DMS53 (cell line): ENCODE data around the gene RXYLT1.
A peak's percentile ranks its signal among the peaks of the same experiment; 100 is the strongest.
"Not testable (repeated sequence)": the region's sequence is repeated elsewhere in the genome, so short reads cannot be mapped to it uniquely, and the experiment has no call there.

Source experiments
- DNase-seq: peaks from one replicate; lab custom pipeline; 2025; lab: John Stamatoyannopoulos, UW

The RXYLT1 gene

DNA sequence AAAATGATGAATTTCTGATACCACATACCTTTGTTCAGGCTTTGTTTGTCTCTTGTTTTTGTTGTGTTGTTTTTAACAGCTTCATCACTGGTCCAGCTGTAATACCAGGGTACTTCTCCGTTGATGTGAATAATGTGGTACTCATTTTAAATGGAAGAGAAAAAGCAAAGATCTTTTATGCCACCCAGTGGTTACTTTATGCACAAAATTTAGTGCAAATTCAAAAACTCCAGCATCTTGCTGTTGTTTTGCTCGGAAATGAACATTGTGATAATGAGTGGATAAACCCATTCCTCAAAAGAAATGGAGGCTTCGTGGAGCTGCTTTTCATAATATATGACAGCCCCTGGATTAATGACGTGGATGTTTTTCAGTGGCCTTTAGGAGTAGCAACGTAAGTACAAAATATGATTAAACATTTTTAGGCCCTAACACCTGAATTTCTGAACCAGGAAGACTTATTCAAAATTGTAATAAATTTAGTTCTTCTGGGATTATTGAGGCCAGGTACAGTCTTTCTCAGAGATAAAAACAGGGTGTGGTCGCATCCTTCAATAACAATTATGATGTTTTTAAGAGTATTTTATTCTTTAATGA is 22.4 kb downstream of the RXYLT1 start:
- DNase-seq, result peak; percentile 82

DNA sequence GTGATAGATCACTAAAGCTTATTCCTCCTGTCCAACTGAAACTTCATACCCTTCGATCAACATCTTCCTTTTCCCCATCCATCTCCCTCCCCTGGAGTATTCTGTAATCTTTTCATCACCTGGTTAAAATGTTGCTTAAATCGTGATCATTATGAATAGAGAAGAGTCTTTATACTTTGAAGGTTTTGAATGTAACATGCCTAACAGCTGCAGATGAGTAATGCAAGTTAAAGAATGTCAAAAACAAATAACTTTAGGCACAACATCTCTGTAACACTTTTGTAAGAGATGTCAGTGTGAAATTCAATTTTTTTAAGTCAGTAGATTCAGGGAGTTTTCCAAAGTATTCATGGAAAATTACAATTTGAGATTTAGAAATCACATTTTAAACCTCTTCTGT is 25.0 kb downstream of the RXYLT1 start:
- DNase-seq, result no peak

DNA sequence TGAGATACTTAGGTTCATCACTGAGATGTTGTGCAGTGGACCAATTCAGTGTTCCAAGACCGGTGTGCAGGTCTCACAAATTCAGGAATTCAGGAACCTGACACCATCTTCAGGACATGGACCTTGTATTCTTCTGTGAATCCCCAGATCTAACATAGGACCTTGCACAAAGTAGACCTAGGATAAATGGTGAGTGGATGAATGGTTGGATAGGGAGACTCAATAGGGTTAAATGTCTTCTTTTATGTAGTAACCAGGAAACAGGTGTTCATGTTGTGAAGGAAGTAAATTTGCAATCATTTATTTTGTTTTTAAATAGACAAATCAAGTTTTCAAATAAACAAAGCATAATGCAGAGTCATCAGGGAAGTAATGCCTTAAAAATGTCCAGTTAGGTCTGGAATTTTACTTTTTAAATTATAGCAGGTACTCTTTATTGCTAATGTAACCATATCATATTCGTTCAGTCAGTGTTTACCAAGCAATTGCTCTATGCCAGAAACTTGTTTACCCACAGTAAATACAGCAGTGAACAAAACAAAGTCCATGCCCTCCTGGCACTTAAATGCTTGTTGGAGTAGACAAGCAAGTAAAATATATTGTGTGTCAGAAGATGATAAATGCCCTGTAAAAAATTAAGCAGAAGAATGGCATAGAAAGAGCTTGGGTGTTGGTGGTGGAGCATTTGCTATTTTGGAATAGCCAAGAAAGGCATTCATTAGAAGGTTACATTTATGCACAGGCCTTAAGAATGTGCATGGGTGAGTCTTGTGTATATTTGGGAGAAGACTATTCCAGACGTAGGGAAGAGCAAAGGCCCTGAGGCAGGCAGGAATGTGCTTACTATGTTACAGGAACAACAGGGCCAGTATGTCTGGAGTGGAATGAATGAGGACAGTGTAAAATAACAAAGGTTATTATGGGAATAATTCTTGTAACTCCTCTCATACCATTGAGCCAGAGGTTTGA is 26.3 kb downstream of the RXYLT1 start:
- peak; percentile 97 for DNase-seq

DNA sequence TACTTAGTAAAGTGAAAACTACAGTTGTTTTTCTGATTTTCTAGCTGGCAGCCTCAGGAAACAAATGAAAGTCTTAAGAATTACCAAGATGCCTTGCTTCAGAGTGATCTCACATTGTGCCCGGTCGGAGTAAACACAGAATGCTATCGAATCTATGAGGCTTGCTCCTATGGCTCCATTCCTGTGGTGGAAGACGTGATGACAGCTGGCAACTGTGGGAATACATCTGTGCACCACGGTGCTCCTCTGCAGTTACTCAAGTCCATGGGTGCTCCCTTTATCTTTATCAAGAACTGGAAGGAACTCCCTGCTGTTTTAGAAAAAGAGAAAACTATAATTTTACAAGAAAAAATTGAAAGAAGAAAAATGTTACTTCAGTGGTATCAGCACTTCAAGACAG is 28.9 kb downstream of the RXYLT1 start:
- no peak for DNase-seq

DNA sequence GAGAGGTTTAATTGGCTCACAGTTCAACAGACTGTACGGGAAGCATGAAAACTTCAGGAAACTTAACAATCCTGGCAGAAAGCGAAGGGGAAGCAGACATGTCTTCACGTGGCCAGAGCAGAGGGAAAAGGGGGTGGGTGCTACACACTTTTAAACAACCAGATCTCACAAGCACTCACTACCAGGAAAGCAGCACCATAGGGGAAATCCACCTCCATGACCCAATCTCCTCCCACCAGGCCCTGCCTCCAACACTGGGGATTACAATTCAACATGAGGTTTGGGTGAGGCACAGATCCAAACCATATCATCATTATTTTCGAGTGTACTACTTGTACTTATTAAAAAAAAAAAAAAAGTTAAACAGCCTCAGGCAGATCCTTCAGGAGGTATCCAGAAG is 29.9 kb downstream of the RXYLT1 start:
- no peak for DNase-seq

DNA sequence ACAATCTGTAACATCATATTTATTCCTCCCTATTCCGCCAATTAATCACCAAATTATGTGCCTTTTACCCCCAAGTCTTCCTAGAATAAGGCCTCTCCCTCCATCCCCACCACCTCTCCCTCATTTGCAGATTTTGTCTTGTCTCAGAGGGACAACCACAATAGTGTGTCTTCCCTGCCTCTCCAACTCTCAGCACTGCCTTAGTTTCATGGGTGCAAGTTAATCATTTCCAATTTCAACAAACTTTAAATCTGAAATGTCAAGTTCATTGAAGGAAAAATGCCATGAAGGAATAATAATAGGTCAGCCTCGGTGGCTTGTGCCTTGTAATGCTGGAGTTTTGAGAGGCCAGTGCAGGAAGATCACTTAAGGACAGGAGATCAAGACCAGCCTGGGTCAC is 31.6 kb downstream of the RXYLT1 start:
- DNase-seq, result no peak

DNA sequence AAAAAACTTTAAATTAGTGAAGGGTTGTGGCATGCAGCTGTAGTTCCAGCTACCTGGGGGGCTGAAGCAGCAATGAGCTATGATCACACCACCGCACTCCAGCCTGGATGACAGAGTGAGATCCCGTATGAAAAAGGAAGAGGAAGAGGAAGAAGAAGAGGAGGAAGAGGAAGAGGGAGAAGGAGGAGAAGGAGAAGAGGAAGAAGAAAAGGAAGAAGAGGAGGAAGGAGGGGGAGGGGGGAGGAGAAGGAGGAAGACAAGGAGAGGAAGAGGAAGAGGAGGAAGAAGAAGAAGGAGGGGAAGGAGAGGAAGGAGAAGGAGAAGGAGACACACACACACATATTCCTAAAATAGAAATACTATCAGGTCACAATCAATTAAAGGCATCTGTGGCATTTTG is 32.0 kb downstream of the RXYLT1 start:
- DNase-seq, result no peak

DNA sequence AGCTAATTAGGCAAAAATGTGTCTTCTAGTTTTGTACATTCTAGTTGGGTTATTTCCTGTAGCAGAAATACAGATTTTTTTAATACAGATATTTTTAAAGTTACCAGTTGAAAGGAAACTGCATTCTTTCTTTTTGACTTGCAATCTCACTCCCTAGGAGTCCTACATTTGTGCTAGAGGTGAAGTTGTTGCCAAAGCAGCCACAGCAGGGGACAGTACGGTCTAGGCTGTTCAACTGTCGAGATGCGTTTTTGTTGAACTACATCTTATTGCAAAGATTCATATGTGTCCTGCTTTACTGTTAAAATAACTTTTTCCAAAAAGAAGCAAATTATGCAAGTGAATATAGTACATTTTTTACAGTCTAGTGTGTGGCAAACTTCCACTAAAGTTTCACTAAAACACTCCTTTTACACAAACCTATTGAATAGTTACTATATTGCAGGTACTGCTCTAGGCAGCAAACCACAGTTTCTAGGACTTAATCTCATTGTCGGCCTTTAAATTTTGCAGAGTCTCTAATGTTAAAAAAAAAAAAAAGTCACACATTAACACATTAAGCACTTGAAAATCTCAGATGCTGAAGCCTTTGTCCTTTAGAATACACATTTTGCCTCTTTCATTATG is 34.5 kb downstream of the RXYLT1 start:
- DNase-seq, result no peak

DNA sequence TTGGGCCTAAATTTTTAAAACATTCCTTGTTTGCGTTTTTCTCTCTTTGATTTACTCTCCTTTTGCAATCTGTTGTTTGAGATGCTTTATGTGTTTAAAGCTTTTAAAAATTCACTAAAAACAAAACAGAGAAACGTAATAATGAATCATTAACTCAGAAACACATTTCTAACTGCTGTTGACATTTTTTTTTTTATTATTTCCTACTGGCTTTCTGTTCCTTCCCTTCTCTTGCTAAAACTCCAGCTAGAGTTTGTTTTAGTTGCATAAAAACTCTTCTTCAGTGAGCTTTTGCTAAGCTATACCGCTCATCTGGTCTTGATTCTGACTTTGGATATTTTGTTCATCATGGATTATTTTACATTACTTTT is 35.8 kb downstream of the RXYLT1 start:
- DNase-seq, result no peak

DNA sequence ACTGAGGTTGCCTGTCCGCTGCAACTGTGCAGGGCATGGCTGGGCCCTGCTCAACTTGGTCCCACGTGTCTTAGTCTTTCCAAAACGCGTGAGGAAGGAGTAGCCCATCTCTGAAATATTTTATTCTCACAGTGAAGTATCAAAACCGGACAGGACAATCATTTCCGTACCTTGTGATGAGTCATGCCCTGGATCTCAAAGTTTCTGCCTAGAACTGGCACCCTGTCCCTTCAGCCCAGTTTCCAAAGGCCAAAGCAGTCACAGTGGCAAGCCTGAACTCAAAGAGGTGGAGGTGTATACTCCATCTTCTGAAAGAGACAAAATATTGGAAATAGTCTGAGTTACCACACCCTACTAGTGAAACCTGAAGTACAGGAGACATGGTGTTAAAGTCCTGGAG is 36.3 kb downstream of the RXYLT1 start:
- DNase-seq, result no peak

DNA sequence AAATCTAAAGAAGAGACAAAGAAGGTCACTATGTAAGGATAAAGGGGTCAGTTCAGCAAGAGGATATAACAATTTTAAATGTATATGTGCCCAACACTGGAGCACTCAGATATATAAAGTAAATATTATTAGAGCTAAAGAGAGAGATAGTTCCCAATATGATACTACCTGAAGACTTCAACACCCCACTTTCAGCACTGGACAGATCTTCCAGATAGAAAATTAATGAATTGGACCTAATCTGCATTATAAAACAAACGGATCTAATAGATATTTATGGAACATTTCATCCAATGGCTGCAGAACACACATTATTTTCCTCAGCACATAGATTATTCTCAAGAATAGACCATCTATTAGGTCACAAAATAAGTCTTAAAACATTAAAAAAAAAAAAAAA is 40.7 kb downstream of the RXYLT1 start:
- DNase-seq, result no peak

DNA sequence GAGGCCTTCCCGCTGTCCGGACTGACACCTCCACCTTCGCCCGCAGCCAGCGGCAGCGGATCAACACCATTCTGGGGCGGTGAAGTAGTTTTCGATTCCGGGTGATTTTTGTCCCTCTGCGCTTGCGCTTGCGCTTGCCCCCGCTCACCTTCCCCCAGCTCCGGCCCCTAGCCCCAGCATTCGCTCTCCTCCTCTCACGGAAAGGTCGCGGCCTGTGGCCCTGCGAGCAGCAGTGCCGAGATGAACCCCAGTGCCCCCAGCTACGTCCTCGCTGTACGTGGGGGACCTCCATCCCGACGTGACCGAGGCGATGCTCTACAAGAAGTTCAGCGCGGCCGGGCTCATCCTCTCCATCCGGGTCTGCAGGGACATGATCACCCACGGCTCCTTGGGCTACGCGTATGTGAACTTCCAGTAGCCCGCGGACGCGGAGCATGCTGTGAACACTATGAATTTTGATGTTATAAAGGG is 42.1 kb downstream of the RXYLT1 start:
- no peak for DNase-seq

DNA sequence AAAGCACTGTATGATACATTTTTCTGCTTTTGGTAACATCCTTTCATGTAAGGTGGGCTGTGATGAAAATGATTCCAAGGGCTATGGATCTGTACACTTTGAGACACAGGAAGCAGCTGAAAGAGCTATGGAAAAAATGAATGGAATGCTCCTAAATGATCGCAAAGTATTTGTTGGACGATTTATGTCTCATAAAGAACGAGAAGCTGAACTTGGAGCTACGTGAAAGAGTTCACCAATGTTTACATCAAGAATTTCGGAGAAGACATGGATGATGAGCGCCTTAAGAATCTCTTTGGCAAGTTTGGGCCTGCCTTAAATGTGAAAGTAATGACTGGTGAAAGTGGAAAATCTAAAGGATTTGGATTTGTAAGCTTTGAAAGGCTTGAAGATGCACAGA is 42.6 kb downstream of the RXYLT1 start:
- no peak for DNase-seq

DNA sequence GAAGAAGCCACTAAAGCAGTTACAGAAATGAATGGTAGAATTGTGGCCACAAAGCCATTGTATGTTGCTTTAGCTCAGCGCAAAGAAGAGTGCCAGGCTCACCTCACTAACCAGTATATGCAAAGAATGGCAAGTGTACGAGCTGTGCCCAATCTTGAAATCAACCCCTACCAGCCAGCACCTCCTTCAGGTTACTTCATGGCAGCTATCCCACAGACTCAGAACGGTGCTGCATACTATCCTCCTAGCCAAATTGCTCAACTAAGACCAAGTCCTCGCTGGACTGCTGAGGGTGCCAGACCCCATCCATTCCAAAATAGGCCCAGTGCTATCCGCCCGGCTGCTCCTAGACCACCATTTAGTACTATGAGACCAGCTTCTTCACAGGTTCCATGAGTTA is 43.3 kb downstream of the RXYLT1 start:
- peak; percentile 36 for DNase-seq

DNA sequence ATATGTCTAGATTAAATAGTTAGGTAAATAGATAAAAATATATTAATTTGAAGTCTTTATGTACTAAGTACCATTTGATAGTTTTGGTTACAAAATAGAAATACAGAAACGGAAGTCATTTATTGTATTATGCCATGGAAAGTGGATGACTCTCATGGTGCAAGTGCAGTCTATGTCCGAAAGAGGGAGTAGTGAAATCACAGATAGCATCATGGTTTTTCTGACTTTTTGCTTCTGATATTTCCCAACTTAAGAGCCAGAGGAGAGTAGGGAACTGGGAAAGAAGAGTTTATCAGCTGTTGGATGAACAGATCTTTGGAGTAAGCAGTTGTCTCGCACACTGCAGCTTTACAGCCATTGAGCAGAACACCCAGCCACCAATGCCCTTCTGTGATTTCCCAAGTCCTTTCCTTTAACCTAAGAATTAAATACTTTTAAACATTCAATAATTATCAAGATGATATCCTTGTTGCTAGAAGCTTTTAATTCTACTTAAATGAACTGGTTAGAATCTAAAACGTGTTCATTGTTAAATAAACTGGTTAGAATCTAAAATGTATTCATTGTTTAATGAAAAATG is 46.4 kb downstream of the RXYLT1 start:
- peak; percentile 86 for DNase-seq

DNA sequence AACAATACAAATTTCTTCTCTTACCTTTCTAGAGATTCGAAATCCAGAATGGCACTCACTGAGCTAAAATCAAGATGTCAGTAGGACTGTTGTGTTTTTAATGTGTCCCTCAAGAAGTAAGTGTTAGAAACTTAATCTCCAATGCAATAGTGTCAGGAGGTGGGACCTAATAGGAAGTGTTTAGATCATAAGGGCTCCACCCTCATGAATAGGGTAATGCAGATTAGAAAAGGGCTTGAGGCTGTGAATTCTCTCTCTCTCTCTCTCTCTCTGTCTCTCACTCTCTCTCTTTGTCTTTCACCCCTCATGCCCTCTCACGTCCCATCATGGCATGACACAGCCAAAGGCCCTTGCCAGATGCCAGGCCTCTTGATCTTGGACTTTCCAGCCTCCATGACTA is 49.2 kb downstream of the RXYLT1 start:
- DNase-seq, result no peak

DNA sequence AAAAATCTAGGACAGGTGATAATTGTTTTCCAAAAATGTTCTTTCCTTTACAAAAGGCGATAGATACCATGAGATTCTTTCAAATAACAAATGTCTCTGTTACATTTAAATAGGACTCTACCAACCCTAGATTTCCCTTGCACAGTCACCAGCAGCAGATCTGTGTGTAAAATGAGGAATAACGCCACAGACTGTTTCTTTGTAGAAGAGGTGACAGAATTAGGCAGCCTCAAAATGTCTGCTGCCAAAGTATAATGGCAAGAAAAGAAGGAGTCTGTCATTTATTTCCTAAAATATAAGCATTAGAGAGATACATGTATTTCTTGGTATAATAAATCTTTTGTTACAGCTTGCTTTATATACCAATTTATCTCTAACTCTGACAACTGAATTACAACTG is 56.3 kb downstream of the RXYLT1 start:
- no peak for DNase-seq

DNA sequence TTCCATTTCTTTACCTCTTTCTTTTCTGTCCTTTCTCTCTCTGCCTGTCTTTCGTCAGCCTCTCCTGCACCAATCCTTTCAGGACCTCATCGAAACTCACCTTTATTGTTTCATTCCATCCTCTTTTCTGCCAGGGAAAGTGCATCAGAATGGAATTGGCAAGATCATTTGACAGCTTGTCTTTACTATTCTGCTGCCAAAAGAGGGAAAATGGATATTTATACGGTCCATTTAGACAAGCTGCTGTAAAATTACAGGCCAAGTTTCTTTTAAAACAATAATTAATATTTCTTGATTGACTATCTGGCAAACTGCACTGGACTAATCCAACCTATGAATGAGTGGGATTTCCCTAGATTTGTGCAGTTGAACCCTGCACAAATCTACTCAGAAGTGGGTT is 57.2 kb downstream of the RXYLT1 start:
- no peak for DNase-seq

DNA sequence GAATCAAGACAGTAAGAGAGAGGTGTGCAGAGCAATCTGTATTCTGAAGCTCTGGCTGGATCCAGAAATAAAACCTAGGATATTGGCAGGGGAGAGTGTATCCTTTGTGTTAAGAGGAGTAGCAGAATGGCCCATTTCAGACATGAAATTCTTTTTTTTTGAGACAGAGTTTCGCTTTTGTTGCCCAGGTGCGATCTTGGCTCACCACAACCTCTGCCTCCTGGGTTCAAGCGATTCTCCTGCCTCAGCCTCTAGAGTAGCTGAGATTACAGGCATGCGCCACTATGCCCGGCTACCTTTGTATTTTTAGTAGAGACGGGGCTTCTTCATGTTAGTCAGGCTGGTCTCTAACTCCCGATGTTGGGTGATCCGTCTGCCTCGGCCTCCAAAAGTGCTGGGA is 58.7 kb downstream of the RXYLT1 start:
- no peak for DNase-seq

DNA sequence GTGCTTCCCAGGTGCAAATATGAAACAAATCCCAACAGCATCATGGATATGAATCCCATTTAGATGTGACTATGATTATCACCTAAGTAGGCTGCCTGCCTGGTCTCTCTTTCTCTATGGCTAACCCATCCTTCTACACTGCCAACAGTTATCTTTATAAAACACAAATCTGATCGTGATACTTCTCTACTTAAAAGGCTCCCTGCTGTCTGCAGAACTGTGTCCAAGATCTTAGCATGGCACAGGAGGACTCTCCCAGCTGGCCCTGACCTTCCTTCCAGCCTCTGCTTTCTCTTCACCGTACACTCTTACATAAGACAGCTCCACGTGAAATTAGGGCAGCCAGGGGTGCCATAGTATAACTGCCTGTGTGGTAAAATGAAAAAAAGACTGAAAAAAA is 61.3 kb downstream of the RXYLT1 start:
- DNase-seq, result peak; percentile 38

DNA sequence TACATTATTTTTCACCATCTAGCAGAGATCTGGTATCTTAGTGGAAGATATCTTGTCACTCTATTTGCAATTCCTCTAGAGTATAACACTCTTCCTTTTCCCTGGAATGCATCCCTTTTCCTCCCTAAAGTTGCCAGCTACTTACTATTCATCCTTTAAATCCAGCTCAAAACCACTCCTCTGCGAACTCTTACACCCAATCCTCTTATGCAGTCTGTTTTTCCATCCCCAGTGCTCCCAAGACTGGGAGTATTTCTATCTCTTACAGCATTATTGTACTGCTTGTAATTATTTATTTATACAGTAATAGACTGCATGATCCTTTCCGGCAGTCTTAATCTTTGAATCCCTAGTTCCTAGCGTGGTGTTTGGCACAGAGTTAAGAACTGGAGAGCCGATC is 61.9 kb downstream of the RXYLT1 start:
- DNase-seq, result no peak

DNA sequence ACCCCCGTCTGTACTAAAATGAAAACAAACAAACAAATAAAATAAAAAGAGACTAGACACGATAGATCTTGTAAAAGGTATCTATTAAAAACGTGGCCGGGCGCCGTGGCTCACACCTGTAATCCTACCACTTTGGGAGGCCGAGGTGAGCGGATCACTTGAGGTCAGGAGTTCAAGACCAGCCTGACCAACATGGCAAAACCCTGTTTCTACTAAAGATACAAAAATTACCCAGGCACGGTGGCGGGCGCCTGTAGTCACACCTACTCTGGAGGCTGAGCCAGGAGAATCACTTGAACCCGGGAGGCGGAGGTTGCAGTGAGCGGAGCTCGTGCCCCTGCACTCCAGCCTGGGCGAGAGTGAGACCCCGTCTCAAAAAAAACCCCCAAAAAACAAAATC is 63.0 kb downstream of the RXYLT1 start:
- DNase-seq, result not testable (repeated sequence)

DNA sequence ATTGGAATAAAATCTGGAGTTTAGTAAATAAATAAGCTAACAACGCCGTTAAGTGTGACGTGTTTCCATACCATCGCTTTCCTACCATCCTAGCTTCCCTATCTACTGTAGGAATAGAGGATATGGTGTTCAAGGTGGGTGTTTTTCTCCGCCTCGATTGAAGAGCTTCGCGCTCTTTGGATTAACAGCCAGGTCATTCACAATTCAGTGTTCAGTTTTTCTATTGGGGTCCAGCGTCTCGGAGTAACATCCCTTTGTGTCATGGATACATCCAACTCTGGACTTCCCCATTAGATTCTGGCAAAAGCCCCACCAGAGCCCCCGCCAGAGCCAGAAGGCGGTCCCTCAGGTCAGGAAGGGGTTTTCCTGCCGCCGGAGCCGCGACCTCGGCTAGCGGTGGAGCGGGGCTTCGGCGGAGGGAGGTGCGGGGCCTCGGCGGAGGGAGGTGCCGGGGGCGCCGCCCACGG is 63.6 kb downstream of the RXYLT1 start:
- DNase-seq, result peak; percentile 85
